Measurements from ENCODE around the gene CHRM2.

DNA sequence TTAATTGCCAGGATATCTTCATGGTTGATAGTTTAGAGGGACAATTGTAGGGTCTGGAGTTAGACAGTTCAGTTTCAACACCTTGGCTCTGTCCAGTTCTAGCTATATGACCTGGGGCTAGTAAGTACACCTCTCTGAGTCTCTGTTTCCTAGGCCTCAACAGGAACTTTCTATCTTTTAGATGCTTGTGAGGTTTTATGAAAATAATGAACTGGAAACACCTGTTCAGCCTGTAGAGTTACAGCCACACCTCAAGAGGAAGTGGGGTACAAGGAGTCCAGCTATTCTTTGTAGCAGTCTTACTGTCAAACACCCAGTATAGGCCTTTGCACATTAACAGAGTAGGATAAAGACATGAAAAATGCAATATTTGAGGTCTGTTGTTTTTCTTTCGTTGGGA lies 73.4 kb downstream of the CHRM2 start:
- TF ChIP-seq POLR2AphosphoS5 (IDR thresholded peaks at IDR 0.05) (no peak), POLR2A (IDR thresholded peaks at IDR 0.05) (no peak)

Measured in upper lobe of left lung (tissue), 4 donors.